DMS53 treated with DMSO at 0.1 percent for 48 hours (cell line): Measurements from ENCODE around the gene RANBP1.

Experiments used
- DNase-seq: peaks from one replicate; lab custom pipeline; 2025; ENCODE audit not compliant: unreplicated experiment; lab: John Stamatoyannopoulos, UW

Gene RANBP1

GRCh38 chr22:20135806-20136602 lies 20.1 kb downstream of the RANBP1 start:
- DNase-seq, result no peak

GRCh38 chr22:20136603-20136873 lies 20.6 kb downstream of the RANBP1 start:
- DNase-seq, result no peak

GRCh38 chr22:20137113-20137512 lies 21.2 kb downstream of the RANBP1 start:
- no peak for DNase-seq

- DNase-seq, result no peak
These were observed 21.9 kb downstream of the RANBP1 start for GRCh38 chr22:20137671-20138416.

GRCh38 chr22:20138417-20138738 lies 22.5 kb downstream of the RANBP1 start:
- DNase-seq, result no peak

- DNase-seq, result no peak
These were observed 23.0 kb downstream of the RANBP1 start for GRCh38 chr22:20138868-20139267.

GRCh38 chr22:20139391-20140106 lies 23.6 kb downstream of the RANBP1 start:
- no peak for DNase-seq

- DNase-seq, result no peak
These were observed 24.2 kb downstream of the RANBP1 start for GRCh38 chr22:20140107-20140445.

GRCh38 chr22:20140521-20140964 lies 24.6 kb downstream of the RANBP1 start:
- no peak for DNase-seq

- no peak for DNase-seq
These were observed 25.5 kb downstream of the RANBP1 start for GRCh38 chr22:20141186-20142077.

GRCh38 chr22:20142711-20143621 lies 27.1 kb downstream of the RANBP1 start:
- no peak for DNase-seq

- no peak for DNase-seq
These were observed 28.2 kb downstream of the RANBP1 start for GRCh38 chr22:20143883-20144665.

GRCh38 chr22:20145206-20145831 lies 29.4 kb downstream of the RANBP1 start:
- DNase-seq, result no peak

- DNase-seq, result no peak
These were observed 29.9 kb downstream of the RANBP1 start for GRCh38 chr22:20145832-20146223.

- DNase-seq, result no peak
These were observed 30.9 kb downstream of the RANBP1 start for GRCh38 chr22:20146777-20147176.

GRCh38 chr22:20147237-20147988 lies 31.5 kb downstream of the RANBP1 start:
- no peak for DNase-seq

- DNase-seq, result no peak
These were observed 32.5 kb downstream of the RANBP1 start for GRCh38 chr22:20148414-20148813.
